Sciatic nerve (tissue), 2 donors: ENCODE data around the gene PROM2. TPM values are rescaled to one million over a fixed set of nuclear protein-coding genes. Genes with fewer than 3 reads are reported as not detected.

ENCODE experiments used
- ATAC-seq: fragments of 200-7000 bp; cut with Tn5 transposase; one replicate; pipeline ENCODE4 v1.9.1; 2020; ENCODE audit warnings: mild to moderate bottlenecking, moderate library complexity
- DNase-seq: peaks from one replicate; pipeline ENCODE4 v3.0.0-alpha.2; 2020; ENCODE audit warnings: low spot score
- intact Hi-C: fragments of 100-400 bp; cut with DNase I; formaldehyde crosslinking; loops from one replicate; pipeline ENCODE4 v1.14.2; 2022
- total RNA-seq: library from RNA; stranded (reverse); fragmentation: NEBNext Ultra II Directional; extraction: Animal tissue kit (Norgen Biotek cat#: 25700); gene quantifications from one replicate; pipeline ENCODE4 v1.2.1, GENCODE V29; 2021
- donor health status: DM: no; HTN: no; CAD: no.
- donor health status: DM: no; HTN: no; CAD: no.

PROM2 gene
- total RNA-seq, 1 donor from 2014 or later: 3.0 TPM

GRCh38 chr2:95301186-95301585 lies 26.9 kb downstream of the PROM2 start:
- ATAC-seq: no peak
- DNase-seq: no peak
- intact Hi-C loops: no loop called here

- intact Hi-C loops: no loop called here
- DNase-seq (no peak), ATAC-seq (no peak)
Measured at GRCh38 chr2:95301876-95302641, 27.8 kb downstream of the PROM2 start.

GRCh38 chr2:95303191-95303919 lies 29.1 kb downstream of the PROM2 start:
- no peak for ATAC-seq
- intact Hi-C loops: no loop called here
- DNase-seq: no peak

GRCh38 chr2:95305380-95306061 lies 31.3 kb downstream of the PROM2 start:
- ATAC-seq (no peak), DNase-seq (no peak)
- intact Hi-C loops: no loop called here

- intact Hi-C loops: no loop called here
- DNase-seq (no peak), ATAC-seq (no peak)
Measured at GRCh38 chr2:95306336-95306895, 32.2 kb downstream of the PROM2 start.

- DNase-seq (no peak), ATAC-seq (no peak)
- intact Hi-C loops: no loop called here
Measured at GRCh38 chr2:95307036-95307435, 32.8 kb downstream of the PROM2 start.

GRCh38 chr2:95307878-95308277 lies 33.6 kb downstream of the PROM2 start:
- intact Hi-C loops: no loop called here
- ATAC-seq: no peak
- no peak for DNase-seq

GRCh38 chr2:95308426-95308990 lies 34.3 kb downstream of the PROM2 start:
- intact Hi-C loops: no loop called here
- no peak for ATAC-seq
- DNase-seq: no peak

GRCh38 chr2:95309599-95309998 lies 35.4 kb downstream of the PROM2 start:
- intact Hi-C loops: no loop called here
- ATAC-seq (no peak), DNase-seq (no peak)

- ATAC-seq: no peak
- intact Hi-C loops: no loop called here
- no peak for DNase-seq
Measured at GRCh38 chr2:95310216-95310615, 36.0 kb downstream of the PROM2 start.

- ATAC-seq: no peak
- intact Hi-C loops: no loop called here
- DNase-seq: no peak
Measured at GRCh38 chr2:95310651-95311050, 36.4 kb downstream of the PROM2 start.

GRCh38 chr2:95311815-95312542 lies 37.7 kb downstream of the PROM2 start:
- ATAC-seq: no peak
- intact Hi-C loops: no loop called here
- DNase-seq: no peak

GRCh38 chr2:95312543-95313201 lies 38.4 kb downstream of the PROM2 start:
- ATAC-seq (no peak), DNase-seq (no peak)
- intact Hi-C loops: no loop called here

GRCh38 chr2:95313296-95314131 lies 39.3 kb downstream of the PROM2 start:
- intact Hi-C loops: no loop called here
- ATAC-seq: no peak

GRCh38 chr2:95314598-95314963 lies 40.3 kb downstream of the PROM2 start:
- ATAC-seq (no peak), DNase-seq (no peak)
- intact Hi-C loops: no loop called here

More at GRCh38 chr2:95313296-95314131, 39.3 kb downstream of the PROM2 start:
- no peak for DNase-seq

GRCh38 chr2:95314964-95315611 lies 40.8 kb downstream of the PROM2 start:
- ATAC-seq: no peak

GRCh38 chr2:95315801-95316411 lies 41.7 kb downstream of the PROM2 start:
- DNase-seq (no peak), ATAC-seq (no peak)
- intact Hi-C loops: no loop called here

More at GRCh38 chr2:95314964-95315611, 40.8 kb downstream of the PROM2 start:
- intact Hi-C loops: no loop called here
- DNase-seq: no peak
